Measurements from ENCODE around the gene LYL1.

LYL1 gene

DNA sequence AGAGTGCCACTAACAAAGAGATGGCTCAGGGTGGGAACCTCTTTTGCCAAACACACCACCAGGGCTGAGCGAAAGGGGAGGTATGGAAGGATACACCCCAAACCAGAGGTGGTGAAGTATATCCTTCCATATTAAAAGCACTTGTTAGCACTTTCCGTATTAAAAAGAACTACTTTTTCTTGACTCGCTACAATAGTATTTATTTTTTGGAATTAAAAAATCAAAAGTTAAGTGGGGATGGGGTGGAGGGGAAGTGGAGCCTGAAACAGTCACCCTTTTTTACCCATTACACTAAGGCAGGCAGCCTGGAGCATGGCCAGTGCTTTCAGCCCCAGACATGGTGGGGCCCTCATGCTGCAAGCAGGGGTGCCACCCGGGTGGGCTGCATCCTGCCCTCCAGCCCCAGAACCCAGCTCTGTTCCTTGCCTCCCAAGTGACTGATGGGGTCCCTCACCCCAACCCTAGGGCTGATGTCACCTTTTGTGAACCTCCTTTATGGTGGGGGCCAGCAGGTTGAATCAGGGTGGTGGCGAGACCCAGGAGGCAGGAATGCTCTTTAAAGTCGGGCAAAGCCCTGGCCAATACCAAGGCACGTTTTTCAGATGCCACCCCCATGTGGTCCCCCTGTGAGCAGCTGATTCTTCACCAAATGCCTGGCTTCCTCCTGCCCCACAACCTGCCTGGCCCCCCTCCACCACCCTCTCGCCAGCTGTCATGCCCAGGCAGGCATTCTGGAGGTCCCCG lies 31.0 kb downstream of the LYL1 start:
- no peak for DNase-seq

DNA sequence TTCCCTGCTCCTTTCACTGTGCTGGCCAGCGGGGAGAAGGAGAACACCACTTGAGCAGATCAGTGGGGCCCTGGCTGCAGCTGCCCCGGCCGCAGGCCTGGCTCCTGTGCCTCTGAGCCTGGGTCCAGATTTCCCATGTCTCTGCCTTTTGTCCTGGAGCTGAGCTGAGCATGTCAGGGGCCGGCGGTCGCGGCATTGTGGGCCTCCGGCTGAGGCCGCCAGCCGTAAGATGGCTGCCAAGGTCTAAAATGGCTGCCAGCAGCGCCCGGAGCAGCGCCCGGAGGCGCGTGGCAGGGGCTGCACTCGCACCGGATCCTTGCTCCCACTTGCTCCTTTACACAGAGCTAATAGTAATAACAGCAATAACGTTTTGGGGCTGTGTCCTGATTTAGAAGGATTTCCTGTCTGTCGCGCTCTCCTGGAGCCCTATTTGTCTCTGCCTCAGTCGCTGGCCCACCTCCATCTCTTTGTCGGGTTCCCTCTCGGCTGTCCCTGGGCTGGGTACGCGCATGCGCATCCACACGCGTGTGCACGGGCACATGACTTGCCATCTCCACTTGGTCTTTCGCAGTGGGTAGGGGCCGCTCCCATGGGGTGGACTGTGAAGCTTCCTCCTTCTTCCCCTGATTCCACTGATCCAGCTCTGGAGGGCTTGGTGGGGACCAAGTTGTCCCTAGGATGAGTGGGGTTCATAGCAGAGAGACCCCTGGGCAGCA lies 32.1 kb downstream of the LYL1 start:
- no peak for DNase-seq

DNA sequence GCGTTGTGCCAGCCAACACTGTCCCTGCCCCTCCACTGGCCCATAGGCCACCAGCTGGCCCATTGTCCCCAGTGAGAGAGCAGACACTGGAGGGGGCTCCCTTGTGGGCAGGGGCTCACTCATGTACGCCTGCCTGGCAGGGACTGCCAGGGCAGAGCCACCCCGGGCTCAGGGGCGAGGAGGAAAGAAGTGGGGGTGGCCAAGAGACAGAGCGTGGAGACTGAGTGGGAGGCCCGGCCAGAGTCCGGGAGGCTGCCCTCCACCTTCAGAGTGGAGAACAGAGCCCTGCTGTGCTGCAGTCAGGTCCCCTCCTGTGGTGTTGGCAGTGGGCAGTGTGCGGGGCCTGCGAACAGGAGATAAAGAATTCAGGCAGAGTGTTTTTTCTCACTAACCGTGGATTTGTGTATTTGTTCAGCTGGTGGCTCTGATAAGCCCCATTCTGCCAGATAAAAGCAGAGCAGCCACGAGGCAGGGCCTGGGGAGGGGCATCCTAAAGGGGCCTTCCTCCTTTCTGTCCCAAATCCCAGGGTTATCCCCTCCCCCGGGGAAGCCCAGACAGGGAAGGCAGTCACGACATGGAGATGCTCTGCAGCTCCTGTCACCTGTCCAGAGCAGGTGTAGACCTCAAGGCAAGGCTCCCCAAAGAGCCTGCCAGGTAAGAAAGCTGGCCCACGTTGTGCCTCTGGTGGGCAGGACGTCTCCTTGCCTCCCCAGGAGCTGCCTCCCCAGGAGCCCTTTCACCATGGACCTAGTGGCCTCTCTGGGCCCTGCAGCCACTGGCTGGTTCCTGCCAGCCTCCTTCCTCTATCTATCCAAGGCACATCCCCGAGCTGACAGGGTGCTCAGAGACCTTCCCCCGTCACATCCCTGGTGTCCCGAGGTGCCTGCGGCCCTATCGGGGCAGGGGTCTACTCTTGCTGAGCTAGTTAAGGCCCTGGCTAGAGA lies 33.0 kb downstream of the LYL1 start:
- no peak for DNase-seq

DNA sequence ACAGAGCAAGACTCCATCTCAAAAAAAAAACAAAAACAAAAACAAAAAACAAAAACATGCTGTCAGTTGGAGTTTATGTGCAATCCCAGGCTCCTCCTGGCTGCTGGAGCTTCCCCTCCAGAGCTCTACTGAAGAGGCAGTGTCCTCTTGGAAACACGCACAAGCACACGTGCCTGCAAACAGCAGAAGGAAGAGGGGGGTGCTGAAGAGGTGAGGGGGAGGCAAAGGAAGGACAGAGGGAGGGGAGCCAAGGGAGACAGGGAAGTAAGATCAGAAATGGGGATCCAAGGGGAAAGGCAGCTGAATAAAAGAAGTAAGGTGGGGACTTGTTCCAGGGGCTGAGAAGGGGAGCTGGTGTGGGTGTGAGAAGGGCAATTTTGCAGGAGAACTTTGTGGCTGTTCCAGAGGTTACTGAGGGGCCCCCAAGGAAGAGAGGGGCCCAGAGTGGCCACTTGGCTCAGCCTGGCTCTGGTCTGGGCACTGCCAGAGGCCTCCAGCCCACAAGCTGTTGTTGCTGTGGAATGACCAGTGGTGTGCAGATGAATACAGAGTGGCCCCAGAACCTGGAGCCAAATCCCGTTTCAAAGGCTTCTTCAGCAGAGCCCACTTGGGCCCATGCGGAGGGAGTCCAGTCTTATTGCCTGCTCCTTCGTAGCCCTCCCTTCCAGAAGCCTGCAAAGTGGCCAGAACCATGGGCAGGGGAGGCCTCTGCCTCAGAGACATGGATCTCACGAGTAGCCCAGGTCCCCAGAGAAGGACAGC lies 34.4 kb downstream of the LYL1 start:
- DNase-seq = no peak

DNA sequence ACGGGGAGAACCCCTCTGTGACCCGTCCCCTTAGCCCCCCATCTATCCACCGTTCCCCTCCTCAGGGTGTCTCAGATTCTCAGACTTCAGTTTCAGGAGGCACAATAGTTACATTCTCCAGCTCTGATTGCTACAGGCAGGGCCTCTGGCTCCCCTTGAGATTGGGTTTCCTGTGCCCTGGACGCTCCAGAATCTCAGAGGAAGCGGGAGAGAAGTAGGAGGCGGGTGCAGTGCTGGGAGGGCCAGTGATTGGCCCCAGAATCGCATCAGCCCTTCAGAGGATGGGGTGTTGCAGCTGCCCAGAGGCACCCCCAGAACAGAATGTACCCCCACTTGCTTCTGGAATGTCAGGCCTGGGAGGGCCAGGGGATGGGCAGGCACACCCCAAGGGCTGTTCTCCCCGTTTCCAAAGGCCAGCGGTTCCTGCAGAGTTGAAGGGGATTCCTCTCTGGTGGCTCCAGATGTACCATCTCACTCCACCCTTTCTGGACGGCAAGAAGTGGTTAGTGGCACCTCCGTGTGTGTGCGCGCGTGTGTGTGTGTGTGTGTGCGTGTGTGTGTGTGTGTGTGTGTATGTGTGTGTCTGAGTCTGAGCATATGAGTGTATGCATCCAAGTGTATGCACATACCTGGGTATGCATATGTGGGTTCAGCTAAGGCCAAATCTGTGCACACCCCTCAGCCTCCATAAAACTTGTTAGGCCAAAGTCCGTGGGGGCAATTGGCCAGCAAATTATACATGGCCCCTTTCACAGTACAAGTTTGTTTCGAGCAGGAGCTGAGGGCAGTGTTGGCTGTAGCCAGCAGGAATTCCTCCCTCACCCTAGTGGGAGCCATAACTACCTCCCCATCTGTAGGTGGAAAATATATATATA lies 35.5 kb downstream of the LYL1 start:
- DNase-seq = no peak

DNA sequence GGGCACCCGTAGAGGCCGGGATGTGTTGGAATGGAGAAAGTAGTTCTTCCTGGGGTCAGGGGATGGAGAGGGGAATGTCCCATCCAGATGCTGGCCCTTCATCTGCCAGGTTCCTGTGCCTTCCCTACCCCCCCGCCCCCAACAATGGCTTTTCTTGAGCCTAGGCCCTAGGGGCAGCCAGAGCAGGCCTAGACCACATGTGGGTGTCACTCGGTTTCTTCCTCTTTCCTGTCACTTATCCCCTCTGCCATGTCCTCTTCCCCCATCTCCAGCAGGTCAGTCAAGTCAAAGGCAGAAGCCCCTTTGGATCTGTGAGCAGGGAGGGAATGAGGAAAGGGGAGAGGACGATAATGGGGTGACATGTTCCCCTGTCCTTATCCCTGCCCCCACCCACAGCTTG lies 36.4 kb downstream of the LYL1 start:
- DNase-seq = no peak

DNA sequence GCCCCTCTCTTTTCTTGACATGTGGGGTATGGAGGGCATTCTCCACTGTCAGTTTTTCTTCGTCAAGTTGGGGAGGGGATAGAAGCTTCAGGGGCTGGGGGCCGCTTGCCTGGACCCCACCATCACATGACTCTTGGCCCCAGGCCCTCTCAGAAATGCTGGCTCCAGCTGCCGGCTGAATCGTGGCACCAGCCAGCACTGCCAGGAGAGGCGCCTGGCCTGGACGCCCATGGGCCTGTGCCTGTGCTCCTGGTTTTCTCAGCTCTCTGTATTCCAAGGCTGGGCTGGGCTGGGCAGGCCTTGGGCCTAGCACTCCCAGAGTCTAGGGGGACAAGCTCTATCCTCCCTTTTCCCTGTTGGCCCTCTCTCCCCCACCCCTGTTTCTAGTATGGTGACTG lies 38.6 kb downstream of the LYL1 start:
- no peak for DNase-seq

DNA sequence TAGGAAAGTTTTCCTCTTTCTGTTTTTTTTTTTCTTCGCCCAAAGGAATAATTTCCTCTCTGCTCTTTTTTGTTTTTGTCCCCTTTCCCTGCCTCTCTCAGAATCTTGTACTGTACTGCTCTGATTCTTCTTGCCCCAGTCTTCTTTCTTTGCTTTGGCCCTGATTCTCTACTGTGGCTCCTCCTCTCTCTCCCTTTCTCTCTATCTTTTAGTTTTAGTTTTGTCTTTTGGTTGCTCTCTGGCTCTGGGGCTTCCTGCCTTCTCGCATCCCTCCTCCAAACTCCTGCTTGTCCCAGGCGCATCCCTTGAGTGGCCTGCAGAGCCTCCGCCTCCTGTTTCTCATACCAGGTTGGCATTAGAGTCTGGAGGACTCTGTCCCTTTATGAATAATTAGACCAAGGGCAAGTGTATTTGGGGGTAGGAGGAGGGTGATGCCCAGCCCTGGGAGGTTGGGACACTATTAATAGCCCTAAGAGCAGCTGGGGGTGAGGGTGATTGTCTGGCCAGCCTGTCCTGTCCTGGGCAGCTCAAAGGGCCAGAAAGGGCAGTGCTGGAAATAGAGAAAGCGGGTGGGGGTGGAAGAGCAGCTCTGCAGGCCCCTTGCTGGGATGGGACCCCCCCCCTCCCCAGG lies 39.1 kb downstream of the LYL1 start:
- DNase-seq = no peak

DNA sequence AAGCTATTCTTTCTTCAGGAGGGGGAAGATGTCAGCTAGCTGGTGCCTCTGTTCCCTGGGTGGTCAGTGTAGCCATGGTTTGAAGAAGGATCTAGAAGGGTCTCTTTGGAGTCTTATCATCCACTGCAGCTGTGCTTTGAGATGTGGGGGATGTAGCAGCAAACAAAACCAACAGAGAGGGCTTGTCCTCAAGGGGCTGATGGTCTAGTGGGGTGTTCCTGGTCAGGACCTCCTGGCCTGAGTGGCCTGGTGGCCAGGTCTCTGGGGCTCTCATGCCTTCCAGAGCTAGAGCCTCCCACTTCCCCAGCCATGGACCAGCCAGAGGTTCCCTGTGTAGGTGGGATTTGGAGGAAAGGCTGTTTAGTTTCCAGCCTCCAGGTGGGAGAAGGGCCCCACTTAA lies 40.3 kb downstream of the LYL1 start:
- no peak for DNase-seq

DNA sequence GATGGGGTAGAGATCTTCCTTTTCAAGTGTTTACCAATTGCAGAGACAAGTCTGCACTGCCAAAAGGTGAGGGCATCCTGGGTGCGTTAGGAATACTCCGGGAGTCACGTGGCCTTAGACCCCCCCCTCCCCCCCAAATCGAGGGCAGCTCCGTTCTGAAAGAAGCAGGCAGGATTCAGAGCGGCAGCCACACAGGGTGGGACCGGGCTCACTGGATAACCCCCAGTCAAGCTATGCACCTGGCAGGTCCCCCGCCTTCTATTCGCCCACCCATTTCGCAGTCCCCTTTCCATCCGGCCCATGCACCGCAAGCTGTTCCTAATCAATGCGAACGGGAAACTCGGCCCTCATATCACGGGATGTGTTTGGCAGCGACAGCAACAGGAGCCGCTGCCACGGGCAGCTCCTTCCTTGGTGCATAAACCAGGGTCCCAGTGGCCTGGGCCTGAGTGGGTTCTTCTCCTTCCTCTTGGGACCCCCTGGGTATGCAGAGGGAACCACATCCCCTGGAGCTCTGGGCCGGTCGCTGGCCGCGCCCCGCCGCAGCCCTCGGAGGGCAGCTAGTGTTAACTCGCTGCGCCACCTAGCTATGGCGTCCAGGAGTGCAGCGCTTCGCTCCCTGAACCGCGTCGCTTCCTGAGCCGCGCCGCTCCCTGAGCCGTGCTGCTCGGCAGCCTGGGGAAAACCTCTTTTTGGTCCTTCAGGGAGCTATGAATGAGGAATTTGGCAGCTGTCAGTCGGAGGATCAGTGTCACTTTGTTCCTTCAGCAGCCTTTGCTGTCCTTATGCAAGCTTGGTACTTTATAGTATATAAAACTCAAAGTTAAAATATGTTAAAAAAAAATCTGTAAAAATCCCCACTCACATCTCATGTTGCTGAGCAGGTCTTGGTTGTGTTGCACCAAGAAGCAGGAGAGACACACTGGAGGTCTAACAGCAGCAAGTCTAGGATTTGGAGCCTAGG lies 41.4 kb downstream of the LYL1 start:
- peak; percentile 77 for DNase-seq

DNA sequence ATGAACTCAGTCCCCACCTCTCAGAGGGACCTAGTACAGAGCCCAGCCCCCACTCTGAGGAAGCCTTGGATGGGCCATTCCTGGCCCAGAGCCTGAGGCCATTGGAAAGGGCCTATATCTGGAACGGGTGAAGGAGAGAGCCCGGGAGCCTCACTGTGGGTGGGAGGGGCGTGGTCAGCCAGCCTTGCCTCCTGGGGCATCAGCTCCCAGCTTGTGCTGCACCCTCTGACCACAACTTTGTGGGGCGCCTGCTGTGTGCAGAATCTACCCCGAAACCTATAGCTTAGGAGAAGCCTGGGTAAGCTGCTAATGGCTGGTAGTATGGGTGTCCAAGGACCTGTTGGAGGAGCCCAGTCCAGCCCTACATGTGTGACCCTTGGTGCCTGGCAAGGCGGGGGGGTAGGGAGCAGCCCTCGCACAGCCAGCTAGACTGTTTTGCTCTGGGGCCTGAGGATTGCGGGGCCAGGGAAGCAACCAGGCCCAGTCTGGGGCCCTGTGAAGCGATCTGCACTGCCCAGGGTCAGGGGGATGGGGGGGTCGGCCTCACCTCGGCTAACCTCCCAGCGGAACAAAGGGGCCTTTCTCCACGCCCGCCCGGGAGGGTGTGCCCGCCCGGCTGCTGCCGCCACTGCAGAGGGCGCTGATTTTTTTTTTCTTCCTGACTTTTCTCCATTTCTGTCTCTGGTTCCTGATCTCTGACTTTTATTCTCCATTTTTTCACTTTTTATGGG lies 42.3 kb downstream of the LYL1 start:
- DNase-seq = no peak

DNA sequence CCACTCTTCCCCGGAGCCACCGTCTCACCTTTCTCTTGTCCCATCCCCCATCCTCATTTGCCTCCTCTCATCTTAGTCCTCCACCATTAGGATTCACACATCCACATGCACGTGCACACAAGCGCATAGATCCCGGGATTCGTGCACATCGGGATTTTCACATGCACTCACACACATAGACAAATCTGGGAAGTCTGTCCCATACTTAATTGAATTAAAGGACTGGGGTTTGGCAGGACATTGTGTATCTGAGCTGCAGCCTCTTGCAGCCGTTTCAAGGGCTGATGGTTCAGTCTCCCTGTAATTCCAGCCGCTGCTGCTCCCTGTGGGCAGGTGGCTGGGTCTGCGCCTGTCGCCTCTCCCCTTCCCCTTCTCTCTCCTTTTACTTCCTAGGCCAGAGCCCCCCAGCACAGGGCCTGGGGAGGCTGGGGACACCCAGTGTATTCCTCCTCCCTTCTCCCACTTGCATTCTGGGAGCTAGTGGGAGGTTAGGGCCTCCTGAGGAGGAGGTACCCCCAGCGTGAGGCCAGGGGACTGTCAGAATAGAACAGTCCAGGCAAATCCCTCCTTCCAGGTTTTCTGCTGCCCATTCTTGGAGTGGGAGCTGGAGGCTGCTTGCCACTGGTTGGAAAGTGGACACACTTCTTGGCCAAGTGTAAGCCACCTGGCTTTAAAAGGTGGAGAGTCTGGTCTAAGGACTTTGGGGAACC lies 43.6 kb downstream of the LYL1 start:
- no peak for DNase-seq

DNA sequence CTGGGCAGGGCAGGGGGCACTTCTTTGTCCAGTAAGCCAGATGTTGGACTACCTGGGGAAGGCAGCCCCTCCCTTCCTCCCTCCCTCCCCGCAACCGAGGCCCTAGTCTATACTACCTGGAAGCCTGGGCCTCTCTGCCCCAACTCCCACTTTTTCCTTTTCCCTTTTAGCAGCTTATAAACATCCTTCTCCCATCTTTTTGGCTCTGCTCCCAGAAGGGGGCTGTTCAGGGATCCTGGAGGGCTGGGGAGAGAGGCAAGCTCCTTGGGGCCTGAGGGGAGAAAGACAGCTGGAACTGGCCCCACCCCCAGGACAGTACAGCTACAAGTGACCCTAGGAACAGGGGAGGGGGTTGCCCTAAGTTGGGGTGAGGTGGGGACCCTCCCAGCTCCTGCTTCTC lies 44.9 kb downstream of the LYL1 start:
- no peak for DNase-seq

DNA sequence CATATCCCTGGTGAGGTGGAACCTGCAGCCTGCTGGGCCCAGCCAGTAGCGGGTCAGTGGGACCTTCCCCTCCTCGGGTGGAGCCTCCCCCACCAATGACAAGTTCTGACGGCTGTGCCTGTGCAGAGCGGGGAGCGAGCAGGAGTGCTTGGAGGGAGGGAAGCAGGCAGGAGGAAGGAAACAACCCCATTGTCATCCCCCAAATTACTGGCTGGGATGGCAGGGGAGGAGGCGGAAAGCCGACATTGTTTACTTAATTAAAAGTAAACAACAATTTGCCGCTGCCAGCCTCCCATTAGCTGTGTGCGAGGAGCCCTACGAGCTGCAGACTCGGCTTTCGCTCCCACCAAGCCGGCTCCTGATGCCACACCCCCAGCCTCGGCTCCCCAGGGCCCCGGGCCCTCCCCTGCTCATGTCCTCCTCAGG lies 45.5 kb downstream of the LYL1 start:
- DNase-seq = no peak

DNA sequence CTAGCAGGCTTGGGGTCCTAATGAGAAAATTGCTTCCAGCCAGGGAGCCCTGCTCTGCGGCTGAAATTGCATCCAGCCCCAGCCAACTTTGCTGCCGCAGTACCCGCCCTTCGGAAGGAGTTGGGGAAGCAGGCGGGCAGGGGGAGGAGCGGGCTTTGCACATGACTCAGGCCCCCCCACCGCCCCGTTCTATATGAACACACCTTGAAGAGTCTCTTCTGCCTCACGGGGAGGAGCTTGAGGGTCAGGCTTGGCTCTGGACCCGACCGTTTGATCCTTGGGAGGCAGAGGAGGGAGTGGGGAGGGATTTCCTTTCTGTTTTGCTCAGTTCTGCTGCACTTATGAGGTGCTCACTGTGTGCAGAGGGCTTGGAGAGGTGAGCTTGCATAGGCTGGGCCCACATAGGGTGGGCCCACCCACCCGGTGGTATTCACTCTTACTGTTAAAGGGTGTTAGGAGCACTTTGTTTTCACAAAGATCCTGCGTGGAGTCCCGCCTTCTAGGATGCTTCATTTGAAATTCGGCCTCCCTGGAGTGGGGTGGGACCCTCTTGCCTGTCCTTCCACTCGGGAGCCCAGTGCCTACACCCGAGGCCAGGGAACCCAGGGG lies 46.5 kb downstream of the LYL1 start:
- DNase-seq = no peak

DNA sequence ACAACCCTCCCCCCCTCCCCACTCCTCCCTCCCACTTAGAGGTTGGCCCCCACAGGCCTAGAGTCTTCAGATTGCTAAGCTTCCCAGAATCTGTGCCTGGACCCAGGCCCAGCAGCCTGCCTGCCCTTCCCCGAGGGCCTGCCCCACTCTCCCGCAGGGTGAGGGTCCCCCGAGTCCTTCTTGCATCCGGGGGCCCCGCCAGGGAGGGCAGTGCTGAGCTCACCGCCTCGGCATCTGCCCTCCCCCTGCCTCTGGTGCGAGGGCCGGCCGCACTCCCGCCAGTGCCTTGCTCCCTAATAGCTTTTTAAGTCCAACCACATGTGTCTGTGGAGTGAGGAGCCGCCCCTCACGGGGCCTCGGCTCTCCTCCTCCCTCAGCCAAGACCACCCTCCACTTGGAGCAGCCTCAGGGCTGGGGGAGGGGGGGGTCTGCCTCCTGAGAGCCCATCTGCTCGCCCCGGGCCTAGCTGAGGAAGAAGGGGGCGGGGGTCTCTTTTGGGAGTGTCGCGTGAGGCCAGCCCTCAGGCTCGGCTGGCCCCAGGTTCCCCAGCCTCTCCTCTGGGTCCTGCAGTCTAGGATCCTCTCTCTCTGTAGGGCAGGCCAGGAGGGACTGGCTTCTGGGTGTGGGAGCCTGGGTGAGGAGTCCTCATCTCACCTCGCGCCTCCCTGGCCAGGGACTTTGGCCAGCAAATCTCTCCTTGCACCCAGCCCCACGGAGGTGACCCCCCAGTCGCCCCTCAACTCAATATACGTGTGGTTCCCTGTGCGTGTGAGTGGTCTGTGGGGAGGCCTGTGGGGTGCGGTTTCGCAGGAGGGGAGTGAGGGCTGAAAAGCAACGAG lies 47.2 kb downstream of the LYL1 start:
- no peak for DNase-seq

DNA sequence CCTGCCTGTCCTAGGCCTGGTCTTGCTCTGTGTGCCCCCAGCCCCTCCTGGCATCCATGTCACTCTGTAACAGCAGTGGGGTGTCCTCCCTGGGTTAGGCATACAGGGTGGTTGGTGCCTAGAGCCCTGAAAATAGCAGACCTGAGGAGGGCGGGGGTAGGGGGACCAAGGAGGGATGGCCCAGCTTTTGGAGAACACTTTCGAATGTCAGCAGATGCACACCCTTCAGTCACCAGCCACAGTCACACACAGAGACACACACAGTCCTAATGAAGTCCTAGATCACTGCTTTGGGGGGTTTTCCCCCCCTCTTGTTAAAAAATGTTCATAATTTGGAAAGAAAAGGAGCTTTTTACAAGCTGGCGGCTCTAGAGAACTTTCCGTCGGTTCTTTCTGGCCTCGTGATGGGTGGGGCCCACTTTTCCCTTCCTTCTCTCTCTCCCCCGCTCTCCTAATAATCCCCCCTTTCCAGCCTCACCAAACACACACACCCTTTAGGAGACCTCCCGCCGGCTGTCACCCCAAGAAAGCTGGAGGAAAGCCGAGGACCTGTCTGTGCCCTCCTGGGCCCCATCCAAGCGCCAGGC lies 47.9 kb downstream of the LYL1 start:
- DNase-seq = no peak

Measured in KG1 (cell line).